Measurements from ENCODE around the gene PCP4. TPM values are rescaled to one million over a fixed set of nuclear protein-coding genes. Genes with fewer than 3 reads are reported as not detected.

Gene PCP4
- total and polyA plus RNA-seq, 2 donors from 2014 or later: 26.9 to 69.4 TPM

DNA sequence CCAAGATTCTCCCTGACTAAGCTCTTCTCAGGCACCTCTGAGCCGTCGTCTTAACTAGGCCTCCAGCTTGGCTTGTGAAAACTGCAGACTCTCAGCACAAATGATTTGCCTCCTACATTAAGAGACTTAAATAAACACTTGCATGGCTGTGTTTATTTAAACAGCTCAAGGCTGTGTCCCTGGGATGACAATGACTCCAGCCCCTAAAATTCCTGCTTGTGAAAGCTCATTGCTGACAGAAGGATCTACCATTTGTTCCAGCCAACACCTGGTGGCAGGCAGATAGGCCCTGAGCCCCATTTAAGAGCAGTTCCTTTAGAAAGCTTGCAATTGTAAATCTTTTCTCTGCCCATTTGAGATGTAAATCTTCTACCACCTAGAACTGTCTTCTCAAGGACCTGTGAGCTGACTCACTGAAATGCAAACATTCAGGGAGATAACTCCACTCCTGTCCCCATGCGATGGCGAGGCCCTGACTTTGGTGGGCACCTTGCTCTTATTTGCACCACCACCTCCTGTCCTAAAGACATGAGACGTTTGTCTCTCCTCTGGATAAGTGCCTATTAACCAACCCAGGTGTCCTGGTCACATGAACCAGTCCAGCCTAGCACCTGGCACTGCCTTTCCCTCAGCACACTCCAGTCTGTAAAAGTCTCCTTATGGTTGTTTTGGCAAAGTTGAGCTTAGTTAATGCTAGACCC, 15.1 kb upstream of the PCP4 start:
- no peaks in the 10 kb centered on the region for H3K4me1 ChIP-seq (ENCODE audit: control insufficient read depth in 2 of 3, insufficient read depth in 2 of 3, low read depth in 1 of 3, low read length in 3 of 3)
- H3K4me3 ChIP-seq (ENCODE audit: low read length in 3 of 3): no peak overlapping the region
- intact Hi-C loops (cut with DNase I): no loop called here
- TF ChIP-seq, protein P1, sequence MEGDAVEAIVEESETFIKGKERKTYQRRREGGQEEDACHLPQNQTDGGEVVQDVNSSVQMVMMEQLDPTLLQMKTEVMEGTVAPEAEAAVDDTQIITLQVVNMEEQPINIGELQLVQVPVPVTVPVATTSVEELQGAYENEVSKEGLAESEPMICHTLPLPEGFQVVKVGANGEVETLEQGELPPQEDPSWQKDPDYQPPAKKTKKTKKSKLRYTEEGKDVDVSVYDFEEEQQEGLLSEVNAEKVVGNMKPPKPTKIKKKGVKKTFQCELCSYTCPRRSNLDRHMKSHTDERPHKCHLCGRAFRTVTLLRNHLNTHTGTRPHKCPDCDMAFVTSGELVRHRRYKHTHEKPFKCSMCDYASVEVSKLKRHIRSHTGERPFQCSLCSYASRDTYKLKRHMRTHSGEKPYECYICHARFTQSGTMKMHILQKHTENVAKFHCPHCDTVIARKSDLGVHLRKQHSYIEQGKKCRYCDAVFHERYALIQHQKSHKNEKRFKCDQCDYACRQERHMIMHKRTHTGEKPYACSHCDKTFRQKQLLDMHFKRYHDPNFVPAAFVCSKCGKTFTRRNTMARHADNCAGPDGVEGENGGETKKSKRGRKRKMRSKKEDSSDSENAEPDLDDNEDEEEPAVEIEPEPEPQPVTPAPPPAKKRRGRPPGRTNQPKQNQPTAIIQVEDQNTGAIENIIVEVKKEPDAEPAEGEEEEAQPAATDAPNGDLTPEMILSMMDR (IDR thresholded peaks at IDR 0.05; ENCODE audit: borderline replicate concordance, extremely low read depth, insufficient read depth): no peak
- no peaks in the 10 kb centered on the region for H3K27me3 ChIP-seq (ENCODE audit: control insufficient read depth, insufficient read depth, low read length)
- H3K27ac ChIP-seq (ENCODE audit: low read depth in 2 of 2, low read length in 2 of 2): no peak overlapping the region
- H3K36me3 ChIP-seq (ENCODE audit: control insufficient read depth in 2 of 3, insufficient read depth in 3 of 3, low read length in 3 of 3): no peaks in the 10 kb centered on the region
- DNase-seq: no peak
- no peak for FAIRE-seq
- no peaks in the 10 kb centered on the region for H3K9me3 ChIP-seq (ENCODE audit: control insufficient read depth in 2 of 3, insufficient read depth in 1 of 3, low read length in 3 of 3)
- no peak overlapping the region for H3K9ac ChIP-seq (ENCODE audit: low read length in 3 of 3)

DNA sequence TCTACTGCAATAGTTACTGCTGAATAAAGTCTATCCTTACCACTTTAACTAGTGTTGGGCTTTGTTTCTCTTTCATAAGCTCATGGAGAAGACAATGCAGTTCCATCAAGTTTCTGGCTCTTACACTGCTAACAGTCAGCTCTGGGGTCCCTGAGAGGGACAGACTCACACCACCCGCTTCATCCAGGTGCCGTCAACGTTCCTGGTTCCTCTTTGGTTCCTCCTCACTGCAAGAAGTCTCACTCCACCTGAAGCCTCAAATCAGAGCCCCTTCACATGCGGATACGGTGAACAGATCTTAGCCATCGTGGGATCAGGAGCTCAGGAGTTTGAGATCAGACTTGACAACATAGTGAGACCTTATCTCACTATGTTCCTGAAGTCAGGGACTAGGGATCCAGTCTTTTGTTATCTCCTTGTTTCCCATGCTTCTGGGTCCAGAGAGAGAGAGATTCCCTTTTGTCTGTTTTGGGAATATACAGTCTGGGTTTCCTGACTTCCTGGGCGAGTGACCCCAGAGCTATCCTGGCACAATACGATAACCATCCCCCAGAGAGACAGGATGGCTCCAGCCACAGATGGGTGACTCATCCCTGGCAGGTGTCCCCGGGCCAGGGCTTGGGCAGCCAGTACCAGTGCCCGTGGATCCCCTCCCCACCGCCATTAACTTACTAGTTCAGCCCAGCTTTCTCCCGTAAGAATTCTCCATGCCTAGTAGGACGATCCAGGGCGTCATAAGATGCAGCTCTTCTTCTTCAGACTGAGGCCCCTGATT, 14.3 kb upstream of the PCP4 start:
- no peak overlapping the region for H3K9ac ChIP-seq (ENCODE audit: low read length in 3 of 3)
- no peaks in the 10 kb centered on the region for H3K36me3 ChIP-seq (ENCODE audit: control insufficient read depth in 2 of 3, insufficient read depth in 3 of 3, low read length in 3 of 3)
- TF ChIP-seq, protein P1 (IDR thresholded peaks at IDR 0.05; ENCODE audit: borderline replicate concordance, extremely low read depth, insufficient read depth): no peak
- H3K4me1 ChIP-seq (ENCODE audit: control insufficient read depth in 2 of 3, insufficient read depth in 2 of 3, low read depth in 1 of 3, low read length in 3 of 3): no peaks in the 10 kb centered on the region
- H3K27me3 ChIP-seq (ENCODE audit: control insufficient read depth, insufficient read depth, low read length): no peaks in the 10 kb centered on the region
- DNase-seq (no peak), FAIRE-seq (no peak)
- H3K27ac ChIP-seq (ENCODE audit: low read depth in 2 of 2, low read length in 2 of 2): no peak overlapping the region
- H3K9me3 ChIP-seq (ENCODE audit: control insufficient read depth in 2 of 3, insufficient read depth in 1 of 3, low read length in 3 of 3): no peaks in the 10 kb centered on the region
- intact Hi-C loops (cut with DNase I): no loop called here
- no peak overlapping the region for H3K4me3 ChIP-seq (ENCODE audit: low read length in 3 of 3)

- DNase-seq (no peak), FAIRE-seq (no peak)
- Histone ChIP-seq H3K9me3 (ENCODE audit: control insufficient read depth in 2 of 3, insufficient read depth in 1 of 3, low read length in 3 of 3) (no peaks in the 10 kb centered on the region), H3K27me3 (ENCODE audit: control insufficient read depth, insufficient read depth, low read length) (no peaks in the 10 kb centered on the region), H3K27ac (ENCODE audit: low read depth in 2 of 2, low read length in 2 of 2) (no peak overlapping the region), H3K4me3 (ENCODE audit: low read length in 3 of 3) (no peak overlapping the region), H3K36me3 (ENCODE audit: control insufficient read depth in 2 of 3, insufficient read depth in 3 of 3, low read length in 3 of 3) (no peaks in the 10 kb centered on the region), H3K4me1 (ENCODE audit: control insufficient read depth in 2 of 3, insufficient read depth in 2 of 3, low read depth in 1 of 3, low read length in 3 of 3) (no peaks in the 10 kb centered on the region), H3K9ac (ENCODE audit: low read length in 3 of 3) (no peak overlapping the region)
- TF ChIP-seq, protein P1 (IDR thresholded peaks at IDR 0.05; ENCODE audit: borderline replicate concordance, extremely low read depth, insufficient read depth): no peak
- intact Hi-C loops (cut with DNase I): no loop called here
Measured at GRCh38 chr21:39854572-39854971, 12.7 kb upstream of the PCP4 start.

Measured in kidney (tissue), 14 donors.